SK-N-MC (cell line): ENCODE results near the gene GFER.

ENCODE experiments used
- DNase-seq: peaks from one replicate; pipeline ENCODE4 v3.0.0-alpha.2; 2011; ENCODE audit warnings: low read depth, low spot score
- H3K27ac ChIP-seq: fragments of 200-600 bp; sonication (generic); 2 replicates; pipeline ENCODE4 v1.5.1; 2016; ENCODE audit warnings: mixed run types
- H3K36me3 ChIP-seq: fragments of 200-600 bp; sonication (generic); 2 replicates; pipeline ENCODE4 v1.6.1; 2017; ENCODE audit warnings: antibody characterized with exemption, low read length, mixed read lengths; ENCODE audit not compliant: insufficient read depth
- H3K4me3 ChIP-seq: fragments of 200-600 bp; sonication (generic); 2 replicates; pipeline ENCODE4 v1.5.1; 2016
- H3K9ac ChIP-seq: fragments of 200-600 bp; sonication (generic); 2 replicates; pipeline ENCODE4 v1.8.0; 2017; ENCODE audit warnings: mixed run types, mixed read lengths; ENCODE audit not compliant: insufficient read length
- H3K9me3 ChIP-seq: fragments of 200-600 bp; sonication (generic); 2 replicates; pipeline ENCODE4 v1.6.1; 2017; ENCODE audit warnings: low read depth, mild to moderate bottlenecking, antibody characterized with exemption, low read length, moderate library complexity, mixed read lengths
- EZH2 ChIP-seq: fragments of 200-600 bp; sonication (generic); IDR thresholded peaks from one replicate; pipeline ENCODE4 v1.6.1; 2017; ENCODE audit warnings: antibody characterized with exemption
- FOXP2 ChIP-seq: optimal IDR thresholded peaks from 2 replicates; pipeline ENCODE3; 2011; ENCODE audit warnings: mild to moderate bottlenecking, moderate library complexity; ENCODE audit not compliant: insufficient read depth; ENCODE audit errors: extremely low read length, control extremely low read depth
- POLR2AphosphoS5 ChIP-seq: IDR thresholded peaks from 2 replicates; pipeline ENCODE4 v1.6.1; 2012; ENCODE audit warnings: mild to moderate bottlenecking, low read depth, low read length, borderline replicate concordance

GFER gene

GRCh38 chr16:1971796-1972489 is 12.1 kb upstream of the GFER start, which contains the start of gene TBL3:
TBL3 (plus strand) TSS chr16:1972053; CDS start chr16:1972165, 112 bp downstream.
- Histone ChIP-seq H3K9ac (peak within 1 kb of the TSS; percentile 91), H3K9me3 (no peaks in the 10 kb centered on the region), H3K4me3 (peak within 1 kb of the TSS; percentile 81), H3K27ac (peak within 1 kb of the TSS; percentile 62; the same call in 1 of the 2 replicates), H3K36me3 (peaks cover 23% of the 10 kb centered on the region; the same call in 1 of the 2 replicates)
- TF ChIP-seq FOXP2 (peak; percentile 94), POLR2AphosphoS5 (peak; percentile 91), EZH2 (no peak)
- no peak for DNase-seq

DNA sequence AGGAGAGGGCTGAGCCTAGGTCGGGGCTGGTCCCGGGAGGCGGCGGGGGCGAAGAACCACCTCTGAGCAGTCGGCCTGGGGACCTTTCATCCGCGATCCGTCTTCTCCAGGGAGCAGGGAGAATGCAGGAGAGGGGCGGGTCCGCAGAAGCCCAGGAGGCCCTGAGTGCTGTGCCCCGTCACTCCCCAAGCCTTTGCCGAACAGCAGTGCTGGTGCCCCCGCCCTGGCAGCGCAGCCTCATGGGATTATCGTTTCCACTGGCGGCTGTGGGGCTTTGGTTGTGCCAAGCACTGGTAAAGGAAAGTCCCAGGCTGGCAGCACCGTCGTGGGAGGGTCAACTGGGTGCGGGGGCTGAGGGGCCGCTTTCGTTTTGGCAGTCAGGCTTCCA is 11.5 kb upstream of the GFER start:
- H3K9me3 ChIP-seq, result no peaks in the 10 kb centered on the region
- H3K4me3 ChIP-seq, result peak overlapping the region; percentile 81
- TF ChIP-seq FOXP2, result no peak
- no peak for TF ChIP-seq POLR2AphosphoS5
- no peak for TF ChIP-seq EZH2
- peaks cover 29% of the 10 kb centered on the region; the same call in 1 of the 2 replicates for H3K36me3 ChIP-seq
- peak overlapping the region; percentile 48; the same call in 1 of the 2 replicates for H3K27ac ChIP-seq
- H3K9ac ChIP-seq, result peak overlapping the region; percentile 91
- no peak for DNase-seq

GRCh38 chr16:1973461-1974156 is 10.4 kb upstream of the GFER start:
- no peak for DNase-seq
- no peaks in the 10 kb centered on the region for H3K9me3 ChIP-seq
- H3K4me3 ChIP-seq, result no peak overlapping the region
- no peak overlapping the region for H3K9ac ChIP-seq
- TF ChIP-seq FOXP2, result no peak
- no peak for TF ChIP-seq EZH2
- TF ChIP-seq POLR2AphosphoS5, result no peak
- peaks cover 36% of the 10 kb centered on the region; the same call in 1 of the 2 replicates for H3K36me3 ChIP-seq
- H3K27ac ChIP-seq, result no peak overlapping the region

- Histone ChIP-seq H3K4me3 (no peak overlapping the region), H3K36me3 (peaks cover 37% of the 10 kb centered on the region; the same call in 1 of the 2 replicates), H3K9me3 (no peaks in the 10 kb centered on the region), H3K27ac (no peak overlapping the region), H3K9ac (no peak overlapping the region)
- no peak for TF ChIP-seq EZH2
- no peak for TF ChIP-seq POLR2AphosphoS5
- no peak for TF ChIP-seq FOXP2
- DNase-seq, result no peak
Measured at GRCh38 chr16:1974157-1975070, 9.6 kb upstream of the GFER start.

DNA sequence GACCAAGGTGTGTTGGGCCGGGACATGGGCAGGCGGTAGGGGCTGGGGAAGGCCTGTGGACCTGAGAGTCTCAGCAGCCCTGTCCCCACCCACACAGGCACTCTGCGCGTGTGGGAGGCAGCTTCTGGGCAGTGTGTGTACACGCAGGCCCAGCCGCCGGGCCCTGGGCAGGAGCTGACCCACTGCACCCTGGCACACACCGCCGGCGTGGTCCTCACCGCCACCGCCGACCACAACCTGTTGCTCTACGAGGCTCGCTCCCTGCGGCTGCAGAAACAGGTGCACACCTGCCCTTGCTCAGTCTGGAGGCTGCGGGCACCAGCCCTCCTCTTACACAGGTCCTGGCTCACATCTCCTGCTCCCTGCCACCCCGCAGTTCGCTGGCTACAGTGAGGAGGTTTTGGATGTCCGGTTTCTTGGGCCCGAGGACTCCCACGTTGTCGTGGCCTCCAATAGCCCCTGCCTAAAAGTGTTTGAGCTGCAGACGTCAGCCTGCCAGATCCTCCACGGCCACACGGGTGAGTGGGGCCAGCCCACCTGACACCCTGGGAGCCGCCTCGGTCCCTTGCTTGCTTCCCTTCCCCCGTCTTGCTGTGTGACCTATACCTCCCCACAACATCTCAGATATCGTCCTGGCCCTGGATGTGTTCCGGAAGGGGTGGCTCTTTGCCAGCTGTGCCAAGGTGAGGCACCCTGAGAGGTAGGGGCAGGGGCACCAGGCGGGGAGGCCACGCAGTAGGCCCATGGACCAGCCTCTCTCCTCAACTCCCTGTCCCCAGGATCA is 8.4 kb upstream of the GFER start:
- no peak for DNase-seq
- TF ChIP-seq EZH2 (no peak), POLR2AphosphoS5 (no peak), FOXP2 (no peak)
- Histone ChIP-seq H3K4me3 (no peak overlapping the region), H3K9me3 (no peaks in the 10 kb centered on the region), H3K36me3 (peaks cover 37% of the 10 kb centered on the region; the same call in 1 of the 2 replicates), H3K27ac (no peak overlapping the region), H3K9ac (no peak overlapping the region)

GRCh38 chr16:1976216-1976520 is 7.8 kb upstream of the GFER start:
- DNase-seq, result no peak
- Histone ChIP-seq H3K9me3 (no peaks in the 10 kb centered on the region), H3K4me3 (no peak overlapping the region), H3K27ac (no peak overlapping the region), H3K36me3 (peaks cover 37% of the 10 kb centered on the region; the same call in 1 of the 2 replicates), H3K9ac (no peak overlapping the region)
- no peak for TF ChIP-seq FOXP2
- TF ChIP-seq EZH2, result no peak
- no peak for TF ChIP-seq POLR2AphosphoS5

DNA sequence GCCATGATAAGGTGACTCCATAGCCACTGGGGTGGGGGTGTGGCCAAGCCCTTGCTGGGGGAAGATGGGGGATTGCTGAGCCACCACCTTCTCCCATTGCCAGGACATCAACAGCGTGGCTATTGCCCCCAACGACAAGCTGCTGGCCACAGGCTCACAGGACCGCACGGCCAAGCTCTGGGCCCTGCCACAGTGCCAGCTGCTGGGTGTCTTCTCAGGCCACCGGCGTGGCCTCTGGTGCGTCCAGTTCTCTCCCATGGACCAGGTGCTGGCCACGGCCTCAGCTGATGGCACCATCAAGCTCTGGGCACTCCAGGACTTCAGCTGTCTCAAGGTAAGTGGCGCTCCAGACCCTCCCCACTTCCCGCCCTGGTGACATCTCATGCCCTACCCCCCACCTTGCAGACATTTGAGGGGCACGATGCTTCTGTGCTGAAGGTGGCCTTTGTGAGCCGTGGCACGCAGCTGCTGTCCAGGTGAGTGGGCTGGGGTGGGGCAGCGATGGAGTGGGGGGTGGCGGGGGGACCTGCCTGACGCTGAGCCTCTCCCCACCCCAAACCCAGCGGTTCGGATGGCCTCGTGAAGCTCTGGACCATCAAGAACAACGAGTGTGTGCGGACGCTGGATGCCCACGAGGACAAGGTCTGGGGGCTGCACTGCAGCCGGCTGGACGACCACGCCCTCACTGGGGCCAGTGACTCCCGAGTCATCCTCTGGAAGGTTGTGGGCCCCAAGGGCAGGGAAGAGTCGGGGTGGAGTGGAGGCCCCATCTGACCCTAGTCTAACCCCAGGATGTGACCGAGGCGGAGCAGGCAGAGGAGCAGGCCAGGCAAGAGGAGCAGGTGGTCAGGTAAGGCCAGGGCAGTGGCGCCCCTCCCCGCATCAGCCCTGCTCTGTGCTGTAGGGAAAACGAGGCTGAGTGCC is 6.8 kb upstream of the GFER start:
- H3K27ac ChIP-seq, result no peak overlapping the region
- no peak for DNase-seq
- TF ChIP-seq POLR2AphosphoS5 (no peak), EZH2 (no peak), FOXP2 (no peak)
- H3K9ac ChIP-seq, result no peak overlapping the region
- H3K36me3 ChIP-seq, result peaks cover 37% of the 10 kb centered on the region; the same call in 1 of the 2 replicates
- H3K4me3 ChIP-seq, result no peak overlapping the region
- no peaks in the 10 kb centered on the region for H3K9me3 ChIP-seq
